Measurements from ENCODE around the gene COMT. TPM values are rescaled to one million over a fixed set of nuclear protein-coding genes. Genes with fewer than 3 reads are reported as not detected.

Gene COMT
- total RNA-seq, 2 experiments from 2014 or later: 61.7 to 66.1 TPM

GRCh38 chr22:19910180-19910744, 31.3 kb upstream of the COMT start:
- CTCF ChIA-PET: interaction anchor here (0.6 to 5.2 kb wide), 37 partner anchors 8 to 407 kb away, joined by 3 to 159 read pairs (median 4); partner anchors contain the start of gene GP1BB
- POLR2A ChIA-PET: interaction anchor here (1.2 kb wide), 1 partner anchor 30 kb away, joined by 3 read pairs; no protein-coding TSS in a partner anchor
- Mint-ChIP-seq H3K4me1 (ENCODE audit: low read depth) (peaks cover 4% of the 10 kb centered on the region), H3K27me3 (no peaks in the 10 kb centered on the region), H3K36me3 (peaks cover 24% of the 10 kb centered on the region), H3K9me3 (no peaks in the 10 kb centered on the region), H3K4me3 (no peak overlapping the region), H3K27ac (no peak overlapping the region)
- DNase-seq: no peak
- intact Hi-C loops (cut with micrococcal nuclease): loop anchor here (1.0 kb wide), 1 partner anchor 180 kb away; no protein-coding TSS in a partner anchor

- Mint-ChIP-seq H3K36me3 (peaks cover 25% of the 10 kb centered on the region), H3K4me1 (ENCODE audit: low read depth) (peaks cover 4% of the 10 kb centered on the region), H3K27me3 (no peaks in the 10 kb centered on the region), H3K27ac (no peak overlapping the region), H3K4me3 (no peak overlapping the region), H3K9me3 (no peaks in the 10 kb centered on the region)
- intact Hi-C loops (cut with micrococcal nuclease): no loop called here
- no peak for DNase-seq
- ChIA-PET POLR2A (interaction anchor here (1.2 kb wide), 1 partner anchor 31 kb away, joined by 3 read pairs; no protein-coding TSS in a partner anchor), CTCF (interaction anchor here (0.9 to 5.2 kb wide), 5 partner anchors 14 to 181 kb away, joined by 3 to 159 read pairs (median 7); no protein-coding TSS in a partner anchor)
Measured at GRCh38 chr22:19911540-19912270, 29.9 kb upstream of the COMT start.

GRCh38 chr22:19912271-19912999, 29.1 kb upstream of the COMT start:
- Mint-ChIP-seq H3K4me3 (no peak overlapping the region), H3K9me3 (no peaks in the 10 kb centered on the region), H3K4me1 (ENCODE audit: low read depth) (peaks cover 4% of the 10 kb centered on the region), H3K27me3 (no peaks in the 10 kb centered on the region), H3K36me3 (peaks cover 25% of the 10 kb centered on the region), H3K27ac (no peak overlapping the region)
- no peak for DNase-seq
- POLR2A ChIA-PET: no interaction called here
- intact Hi-C loops (cut with micrococcal nuclease): no loop called here
- CTCF ChIA-PET: interaction anchor here (1.2 to 5.2 kb wide), 4 partner anchors 41 to 181 kb away, joined by 3 to 159 read pairs (median 5); no protein-coding TSS in a partner anchor

GRCh38 chr22:19913337-19913936, 28.1 kb upstream of the COMT start:
- peaks cover 22% of the 10 kb centered on the region for H3K36me3 Mint-ChIP-seq
- POLR2A ChIA-PET: no interaction called here
- no peak for DNase-seq
- CTCF ChIA-PET: interaction anchor here (1.0 to 5.2 kb wide), 5 partner anchors 40 to 182 kb away, joined by 3 to 159 read pairs (median 3); no protein-coding TSS in a partner anchor
- intact Hi-C loops (cut with micrococcal nuclease): no loop called here
- no peaks in the 10 kb centered on the region for H3K9me3 Mint-ChIP-seq
- H3K27me3 Mint-ChIP-seq: no peaks in the 10 kb centered on the region
- H3K4me1 Mint-ChIP-seq (ENCODE audit: low read depth): peaks cover 4% of the 10 kb centered on the region
- H3K4me3 Mint-ChIP-seq: no peak overlapping the region
- no peak overlapping the region for H3K27ac Mint-ChIP-seq

- ChIA-PET CTCF (interaction anchor here (1.5 to 5.2 kb wide), 2 partner anchors 39 to 183 kb away, joined by 3 to 159 read pairs; no protein-coding TSS in a partner anchor), POLR2A (no interaction called here)
- Mint-ChIP-seq H3K4me3 (no peak overlapping the region), H3K27me3 (no peaks in the 10 kb centered on the region), H3K9me3 (no peaks in the 10 kb centered on the region), H3K27ac (no peak overlapping the region), H3K36me3 (peaks cover 21% of the 10 kb centered on the region), H3K4me1 (ENCODE audit: low read depth) (peaks cover 4% of the 10 kb centered on the region)
- intact Hi-C loops (cut with micrococcal nuclease): no loop called here
- no peak for DNase-seq
Measured at GRCh38 chr22:19914201-19914943, 27.2 kb upstream of the COMT start.

GRCh38 chr22:19915287-19915954, 26.2 kb upstream of the COMT start:
- intact Hi-C loops (cut with micrococcal nuclease): no loop called here
- Mint-ChIP-seq H3K27me3 (no peaks in the 10 kb centered on the region), H3K36me3 (peaks cover 21% of the 10 kb centered on the region), H3K27ac (no peak overlapping the region), H3K4me1 (ENCODE audit: low read depth) (no peaks in the 10 kb centered on the region), H3K4me3 (no peak overlapping the region), H3K9me3 (no peaks in the 10 kb centered on the region)
- no peak for DNase-seq
- POLR2A ChIA-PET: no interaction called here
- CTCF ChIA-PET: interaction anchor here (1.1 kb wide), 1 partner anchor 185 kb away, joined by 6 read pairs; no protein-coding TSS in a partner anchor

GRCh38 chr22:19916006-19916405, 25.6 kb upstream of the COMT start:
- Mint-ChIP-seq H3K4me3 (no peak overlapping the region), H3K27me3 (no peaks in the 10 kb centered on the region), H3K27ac (no peak overlapping the region), H3K9me3 (no peaks in the 10 kb centered on the region), H3K36me3 (peaks cover 21% of the 10 kb centered on the region), H3K4me1 (ENCODE audit: low read depth) (no peaks in the 10 kb centered on the region)
- ChIA-PET CTCF (interaction anchor here (1.1 kb wide), 1 partner anchor 185 kb away, joined by 6 read pairs; no protein-coding TSS in a partner anchor), POLR2A (no interaction called here)
- intact Hi-C loops (cut with micrococcal nuclease): no loop called here
- no peak for DNase-seq

GRCh38 chr22:19916941-19917340, 24.6 kb upstream of the COMT start:
- H3K27ac Mint-ChIP-seq: no peak overlapping the region
- H3K36me3 Mint-ChIP-seq: peaks cover 21% of the 10 kb centered on the region
- no peak overlapping the region for H3K4me3 Mint-ChIP-seq
- no peaks in the 10 kb centered on the region for H3K4me1 Mint-ChIP-seq (ENCODE audit: low read depth)
- H3K9me3 Mint-ChIP-seq: no peaks in the 10 kb centered on the region
- ChIA-PET CTCF (interaction anchor here (0.6 to 2.2 kb wide), 2 partner anchors 168 to 186 kb away, joined by 3 to 9 read pairs; no protein-coding TSS in a partner anchor), POLR2A (no interaction called here)
- no peak for DNase-seq
- intact Hi-C loops (cut with micrococcal nuclease): no loop called here
- no peaks in the 10 kb centered on the region for H3K27me3 Mint-ChIP-seq

GRCh38 chr22:19917389-19918138, 24.0 kb upstream of the COMT start:
- Mint-ChIP-seq H3K27me3 (no peaks in the 10 kb centered on the region), H3K9me3 (no peaks in the 10 kb centered on the region), H3K36me3 (peaks cover 21% of the 10 kb centered on the region), H3K4me3 (no peak overlapping the region), H3K4me1 (ENCODE audit: low read depth) (no peaks in the 10 kb centered on the region), H3K27ac (no peak overlapping the region)
- CTCF ChIA-PET: interaction anchor here (0.9 to 2.2 kb wide), 2 partner anchors 7 to 187 kb away, joined by 3 to 9 read pairs; no protein-coding TSS in a partner anchor
- POLR2A ChIA-PET: no interaction called here
- intact Hi-C loops (cut with micrococcal nuclease): no loop called here
- no peak for DNase-seq

- CTCF ChIA-PET: interaction anchor here (0.9 to 2.2 kb wide), 2 partner anchors 8 to 188 kb away, joined by 3 to 9 read pairs; no protein-coding TSS in a partner anchor
- Mint-ChIP-seq H3K9me3 (no peaks in the 10 kb centered on the region), H3K27ac (no peak overlapping the region), H3K36me3 (peaks cover 17% of the 10 kb centered on the region), H3K4me1 (ENCODE audit: low read depth) (no peaks in the 10 kb centered on the region), H3K27me3 (no peaks in the 10 kb centered on the region), H3K4me3 (no peak overlapping the region)
- no peak for DNase-seq
- POLR2A ChIA-PET: no interaction called here
- intact Hi-C loops (cut with micrococcal nuclease): no loop called here
Measured at GRCh38 chr22:19918332-19919106, 23.1 kb upstream of the COMT start.

Data from activated CD4-positive, alpha-beta memory T cell treated with anti-CD3 and anti-CD28 coated beads for 36 hours (primary cell).